WTC11 (cell line): ENCODE measurements around the gene LHPP. TPM values are rescaled to one million over a fixed set of nuclear protein-coding genes. Genes with fewer than 3 reads are reported as not detected.

Experiments used
- ATAC-seq: fragments of 200-7000 bp; cut with Tn5 transposase; 2 replicates; pipeline ENCODE4 v1.10.0; 2021; ENCODE audit warnings: mild to moderate bottlenecking, moderate library complexity
- CTCF ChIA-PET: fragments of 300-600 bp; sonication (Branson Sonifier 250); formaldehyde crosslinking; loops from one replicate; lab custom pipeline; 2021; ENCODE audit warnings: antibody characterized with exemption; lab: Charles Lee
- POLR2A ChIA-PET: fragments of 350-600 bp; sonication (Branson Sonifier 250); formaldehyde crosslinking; loops from one replicate; lab custom pipeline; 2021; ENCODE audit warnings: antibody characterized with exemption; lab: Charles Lee
- DNase-seq: peaks from one replicate; pipeline ENCODE4 v3.0.0; 2021; ENCODE audit warnings: low spot score
- H3K27ac Mint-ChIP-seq: 2 replicates; pipeline ENCODE4 v1.8.0; 2021; ENCODE audit warnings: mixed read lengths
- H3K27me3 Mint-ChIP-seq: 2 replicates; pipeline ENCODE4 v1.8.0; 2021; ENCODE audit warnings: low read depth, mild to moderate bottlenecking, moderate library complexity, mixed read lengths
- H3K36me3 Mint-ChIP-seq: 2 replicates; pipeline ENCODE4 v1.8.0; 2021; ENCODE audit warnings: mixed read lengths
- H3K4me1 Mint-ChIP-seq: 2 replicates; pipeline ENCODE4 v1.8.0; 2022; ENCODE audit warnings: mixed read lengths
- H3K4me3 Mint-ChIP-seq: 2 replicates; pipeline ENCODE4 v1.8.0; 2021; ENCODE audit warnings: mild to moderate bottlenecking, moderate library complexity, mixed read lengths
- H3K9me3 Mint-ChIP-seq: 2 replicates; pipeline ENCODE4 v1.8.0; 2021; ENCODE audit warnings: mixed read lengths
- ESRRA ChIP-seq: sonication (generic); formaldehyde crosslinking; IDR thresholded peaks from 2 replicates; pipeline ENCODE4 v1.8.1; 2022; ENCODE audit warnings: mild to moderate bottlenecking, missing genetic modification reagents, borderline replicate concordance
- FOXK1 ChIP-seq: sonication (generic); formaldehyde crosslinking; IDR thresholded peaks from 2 replicates; pipeline ENCODE4 v1.8.0; 2022; ENCODE audit warnings: mild to moderate bottlenecking, moderate library complexity, missing genetic modification reagents
- MYBL2 ChIP-seq: sonication (generic); formaldehyde crosslinking; IDR thresholded peaks from 2 replicates; pipeline ENCODE4 v1.8.1; 2023; ENCODE audit warnings: mild to moderate bottlenecking, moderate library complexity, missing genetic modification reagents
- NFYB ChIP-seq: sonication (generic); formaldehyde crosslinking; conservative IDR thresholded peaks from 2 replicates; pipeline ENCODE4 v1.8.0; 2022; ENCODE audit warnings: low read depth, missing genetic modification reagents
- RORB ChIP-seq: fragments of 250-450 bp; sonication (Bioruptor Pico); IDR thresholded peaks from 2 replicates; pipeline ENCODE4 v1.9.0; 2021; ENCODE audit warnings: mild to moderate bottlenecking
- SMAD4 ChIP-seq: sonication (generic); formaldehyde crosslinking; IDR thresholded peaks from 2 replicates; pipeline ENCODE4 v1.8.0; 2022; ENCODE audit warnings: mild to moderate bottlenecking, missing genetic modification reagents
- SOX15 ChIP-seq: fragments of 250-450 bp; sonication (Bioruptor Pico); IDR thresholded peaks from 2 replicates; pipeline ENCODE4 v1.9.0; 2021; ENCODE audit warnings: mild to moderate bottlenecking
- ZNF138 ChIP-seq: sonication (generic); formaldehyde crosslinking; conservative IDR thresholded peaks from 2 replicates; pipeline ENCODE4 v1.8.1; 2022; ENCODE audit warnings: mild to moderate bottlenecking, moderate library complexity, missing genetic modification reagents
- ZNF263 ChIP-seq: sonication (generic); formaldehyde crosslinking; IDR thresholded peaks from 2 replicates; pipeline ENCODE4 v1.8.1; 2022; ENCODE audit warnings: low read depth, mild to moderate bottlenecking, moderate library complexity, missing genetic modification reagents
- ZNF317 ChIP-seq: sonication (generic); formaldehyde crosslinking; IDR thresholded peaks from 2 replicates; pipeline ENCODE4 v1.8.1; 2023; ENCODE audit warnings: low read depth, mild to moderate bottlenecking, moderate library complexity, missing genetic modification reagents, borderline replicate concordance
- total RNA-seq: library from RNA; stranded (reverse); gene quantifications from 3 replicates; pipeline ENCODE4 v1.2.3, GENCODE V29; 2021
- TF ChIP-seq, protein P1 (sequence below): sonication (generic); formaldehyde crosslinking; IDR thresholded peaks from 2 replicates; pipeline ENCODE4 v1.8.1; 2023; ENCODE audit warnings: mild to moderate bottlenecking, missing genetic modification reagents
- TF ChIP-seq, protein P2 (sequence below): sonication (generic); formaldehyde crosslinking; conservative IDR thresholded peaks from 2 replicates; pipeline ENCODE4 v1.8.1; 2023; ENCODE audit warnings: mild to moderate bottlenecking, low read depth, missing genetic modification reagents, moderate library complexity
- TF ChIP-seq, protein P3 (sequence below): sonication (generic); formaldehyde crosslinking; IDR thresholded peaks from 2 replicates; pipeline ENCODE4 v1.8.0; 2022; ENCODE audit warnings: missing genetic modification reagents
- TF ChIP-seq, protein P4 (sequence below): sonication (generic); formaldehyde crosslinking; IDR thresholded peaks from 2 replicates; pipeline ENCODE4 v1.8.0; 2022; ENCODE audit warnings: mild to moderate bottlenecking, missing genetic modification reagents
- TF ChIP-seq, protein P5 (sequence below): fragments of 250-450 bp; sonication (Bioruptor Pico); IDR thresholded peaks from 2 replicates; pipeline ENCODE4 v1.8.0; 2021; ENCODE audit warnings: mild to moderate bottlenecking

LHPP gene
- total RNA-seq, 1 experiment from 2014 or later: 33.2 TPM

DNA sequence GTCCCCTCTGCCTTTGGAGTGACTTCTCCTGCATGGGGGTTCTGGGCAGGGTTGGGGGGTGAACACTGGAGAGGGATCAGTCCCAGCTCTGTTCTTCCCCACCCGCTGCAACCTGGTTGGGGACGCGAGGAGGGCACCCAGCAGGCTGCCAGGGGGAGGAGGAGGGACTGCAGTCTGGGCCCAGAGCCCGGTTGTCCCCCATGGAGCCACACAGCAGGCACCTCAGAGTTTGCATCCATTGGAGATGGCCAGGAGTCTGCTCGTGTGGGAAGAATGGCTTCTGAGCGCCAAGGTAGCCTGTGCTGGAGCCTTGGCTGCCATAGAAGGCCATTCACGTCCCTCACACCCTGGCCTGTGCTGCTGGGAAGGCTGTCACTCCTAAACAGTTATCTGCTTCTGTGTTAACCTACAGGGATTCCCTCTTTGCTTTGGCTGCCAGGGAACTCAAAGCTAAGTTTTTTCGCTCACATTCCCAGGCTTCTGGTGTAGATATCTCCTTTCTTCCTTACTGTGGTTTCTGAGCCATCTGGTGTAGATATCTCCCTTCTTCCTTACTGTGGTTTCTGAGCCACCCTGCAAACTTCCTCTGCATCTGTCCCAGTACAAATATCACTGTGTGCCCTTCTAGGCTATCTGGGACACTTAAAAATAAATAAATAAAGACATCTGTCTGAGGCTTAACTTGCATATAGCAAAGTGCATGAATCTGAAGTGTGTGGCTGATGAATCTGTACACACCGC, 133.7 kb downstream of the LHPP start:
- no peak for DNase-seq
- POLR2A ChIA-PET: no interaction called here
- TF ChIP-seq, protein P1, sequence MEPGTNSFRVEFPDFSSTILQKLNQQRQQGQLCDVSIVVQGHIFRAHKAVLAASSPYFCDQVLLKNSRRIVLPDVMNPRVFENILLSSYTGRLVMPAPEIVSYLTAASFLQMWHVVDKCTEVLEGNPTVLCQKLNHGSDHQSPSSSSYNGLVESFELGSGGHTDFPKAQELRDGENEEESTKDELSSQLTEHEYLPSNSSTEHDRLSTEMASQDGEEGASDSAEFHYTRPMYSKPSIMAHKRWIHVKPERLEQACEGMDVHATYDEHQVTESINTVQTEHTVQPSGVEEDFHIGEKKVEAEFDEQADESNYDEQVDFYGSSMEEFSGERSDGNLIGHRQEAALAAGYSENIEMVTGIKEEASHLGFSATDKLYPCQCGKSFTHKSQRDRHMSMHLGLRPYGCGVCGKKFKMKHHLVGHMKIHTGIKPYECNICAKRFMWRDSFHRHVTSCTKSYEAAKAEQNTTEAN (CRISPR knock-in tag): no peak
- TF ChIP-seq ESRRA (CRISPR knock-in tag) (no peak), RORB (CRISPR knock-in tag) (no peak), MYBL2 (CRISPR knock-in tag) (no peak), FOXK1 (CRISPR knock-in tag) (no peak), ZNF317 (no peak), SMAD4 (CRISPR knock-in tag) (no peak), ZNF138 (CRISPR knock-in tag) (no peak), SOX15 (CRISPR knock-in tag) (no peak), ZNF263 (CRISPR knock-in tag) (no peak), NFYB (no peak)
- TF ChIP-seq, protein P2, sequence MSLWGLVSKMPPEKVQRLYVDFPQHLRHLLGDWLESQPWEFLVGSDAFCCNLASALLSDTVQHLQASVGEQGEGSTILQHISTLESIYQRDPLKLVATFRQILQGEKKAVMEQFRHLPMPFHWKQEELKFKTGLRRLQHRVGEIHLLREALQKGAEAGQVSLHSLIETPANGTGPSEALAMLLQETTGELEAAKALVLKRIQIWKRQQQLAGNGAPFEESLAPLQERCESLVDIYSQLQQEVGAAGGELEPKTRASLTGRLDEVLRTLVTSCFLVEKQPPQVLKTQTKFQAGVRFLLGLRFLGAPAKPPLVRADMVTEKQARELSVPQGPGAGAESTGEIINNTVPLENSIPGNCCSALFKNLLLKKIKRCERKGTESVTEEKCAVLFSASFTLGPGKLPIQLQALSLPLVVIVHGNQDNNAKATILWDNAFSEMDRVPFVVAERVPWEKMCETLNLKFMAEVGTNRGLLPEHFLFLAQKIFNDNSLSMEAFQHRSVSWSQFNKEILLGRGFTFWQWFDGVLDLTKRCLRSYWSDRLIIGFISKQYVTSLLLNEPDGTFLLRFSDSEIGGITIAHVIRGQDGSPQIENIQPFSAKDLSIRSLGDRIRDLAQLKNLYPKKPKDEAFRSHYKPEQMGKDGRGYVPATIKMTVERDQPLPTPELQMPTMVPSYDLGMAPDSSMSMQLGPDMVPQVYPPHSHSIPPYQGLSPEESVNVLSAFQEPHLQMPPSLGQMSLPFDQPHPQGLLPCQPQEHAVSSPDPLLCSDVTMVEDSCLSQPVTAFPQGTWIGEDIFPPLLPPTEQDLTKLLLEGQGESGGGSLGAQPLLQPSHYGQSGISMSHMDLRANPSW (CRISPR knock-in tag): no peak
- TF ChIP-seq, protein P3, sequence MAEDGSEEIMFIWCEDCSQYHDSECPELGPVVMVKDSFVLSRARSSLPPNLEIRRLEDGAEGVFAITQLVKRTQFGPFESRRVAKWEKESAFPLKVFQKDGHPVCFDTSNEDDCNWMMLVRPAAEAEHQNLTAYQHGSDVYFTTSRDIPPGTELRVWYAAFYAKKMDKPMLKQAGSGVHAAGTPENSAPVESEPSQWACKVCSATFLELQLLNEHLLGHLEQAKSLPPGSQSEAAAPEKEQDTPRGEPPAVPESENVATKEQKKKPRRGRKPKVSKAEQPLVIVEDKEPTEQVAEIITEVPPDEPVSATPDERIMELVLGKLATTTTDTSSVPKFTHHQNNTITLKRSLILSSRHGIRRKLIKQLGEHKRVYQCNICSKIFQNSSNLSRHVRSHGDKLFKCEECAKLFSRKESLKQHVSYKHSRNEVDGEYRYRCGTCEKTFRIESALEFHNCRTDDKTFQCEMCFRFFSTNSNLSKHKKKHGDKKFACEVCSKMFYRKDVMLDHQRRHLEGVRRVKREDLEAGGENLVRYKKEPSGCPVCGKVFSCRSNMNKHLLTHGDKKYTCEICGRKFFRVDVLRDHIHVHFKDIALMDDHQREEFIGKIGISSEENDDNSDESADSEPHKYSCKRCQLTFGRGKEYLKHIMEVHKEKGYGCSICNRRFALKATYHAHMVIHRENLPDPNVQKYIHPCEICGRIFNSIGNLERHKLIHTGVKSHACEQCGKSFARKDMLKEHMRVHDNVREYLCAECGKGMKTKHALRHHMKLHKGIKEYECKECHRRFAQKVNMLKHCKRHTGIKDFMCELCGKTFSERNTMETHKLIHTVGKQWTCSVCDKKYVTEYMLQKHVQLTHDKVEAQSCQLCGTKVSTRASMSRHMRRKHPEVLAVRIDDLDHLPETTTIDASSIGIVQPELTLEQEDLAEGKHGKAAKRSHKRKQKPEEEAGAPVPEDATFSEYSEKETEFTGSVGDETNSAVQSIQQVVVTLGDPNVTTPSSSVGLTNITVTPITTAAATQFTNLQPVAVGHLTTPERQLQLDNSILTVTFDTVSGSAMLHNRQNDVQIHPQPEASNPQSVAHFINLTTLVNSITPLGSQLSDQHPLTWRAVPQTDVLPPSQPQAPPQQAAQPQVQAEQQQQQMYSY (CRISPR knock-in tag): no peak
- TF ChIP-seq, protein P4, sequence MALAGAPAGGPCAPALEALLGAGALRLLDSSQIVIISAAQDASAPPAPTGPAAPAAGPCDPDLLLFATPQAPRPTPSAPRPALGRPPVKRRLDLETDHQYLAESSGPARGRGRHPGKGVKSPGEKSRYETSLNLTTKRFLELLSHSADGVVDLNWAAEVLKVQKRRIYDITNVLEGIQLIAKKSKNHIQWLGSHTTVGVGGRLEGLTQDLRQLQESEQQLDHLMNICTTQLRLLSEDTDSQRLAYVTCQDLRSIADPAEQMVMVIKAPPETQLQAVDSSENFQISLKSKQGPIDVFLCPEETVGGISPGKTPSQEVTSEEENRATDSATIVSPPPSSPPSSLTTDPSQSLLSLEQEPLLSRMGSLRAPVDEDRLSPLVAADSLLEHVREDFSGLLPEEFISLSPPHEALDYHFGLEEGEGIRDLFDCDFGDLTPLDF: no peak
- TF ChIP-seq, protein P5, sequence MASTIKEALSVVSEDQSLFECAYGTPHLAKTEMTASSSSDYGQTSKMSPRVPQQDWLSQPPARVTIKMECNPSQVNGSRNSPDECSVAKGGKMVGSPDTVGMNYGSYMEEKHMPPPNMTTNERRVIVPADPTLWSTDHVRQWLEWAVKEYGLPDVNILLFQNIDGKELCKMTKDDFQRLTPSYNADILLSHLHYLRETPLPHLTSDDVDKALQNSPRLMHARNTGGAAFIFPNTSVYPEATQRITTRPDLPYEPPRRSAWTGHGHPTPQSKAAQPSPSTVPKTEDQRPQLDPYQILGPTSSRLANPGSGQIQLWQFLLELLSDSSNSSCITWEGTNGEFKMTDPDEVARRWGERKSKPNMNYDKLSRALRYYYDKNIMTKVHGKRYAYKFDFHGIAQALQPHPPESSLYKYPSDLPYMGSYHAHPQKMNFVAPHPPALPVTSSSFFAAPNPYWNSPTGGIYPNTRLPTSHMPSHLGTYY (CRISPR knock-in tag): no peak
- Mint-ChIP-seq H3K4me1 (no peaks in the 10 kb centered on the region), H3K27me3 (no peaks in the 10 kb centered on the region), H3K9me3 (peaks cover 9% of the 10 kb centered on the region), H3K27ac (no peak overlapping the region), H3K36me3 (no peaks in the 10 kb centered on the region), H3K4me3 (no peak overlapping the region)
- ATAC-seq: no peak
- CTCF ChIA-PET: no interaction called here
